ENCODE measurements around the gene NVL.
A peak's percentile ranks its signal among the peaks of the same experiment; 100 is the strongest.

Gene NVL

GRCh38 chr1:224192082-224192788 lies 137.7 kb downstream of the NVL start:
- no peak for DNase-seq

DNA sequence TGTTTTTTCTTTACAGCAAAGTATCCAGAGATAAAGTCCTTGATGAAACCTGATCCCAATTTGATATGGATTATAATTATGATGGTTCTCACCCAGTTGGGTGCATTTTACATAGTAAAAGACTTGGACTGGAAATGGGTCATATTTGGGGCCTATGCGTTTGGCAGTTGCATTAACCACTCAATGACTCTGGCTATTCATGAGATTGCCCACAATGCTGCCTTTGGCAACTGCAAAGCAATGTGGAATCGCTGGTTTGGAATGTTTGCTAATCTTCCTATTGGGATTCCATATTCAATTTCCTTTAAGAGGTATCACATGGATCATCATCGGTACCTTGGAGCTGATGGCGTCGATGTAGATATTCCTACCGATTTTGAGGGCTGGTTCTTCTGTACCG lies 140.4 kb downstream of the NVL start:
- DNase-seq = no peak

- DNase-seq = no peak
Observed at GRCh38 chr1:224188286-224188685, 141.7 kb downstream of the NVL start.

DNA sequence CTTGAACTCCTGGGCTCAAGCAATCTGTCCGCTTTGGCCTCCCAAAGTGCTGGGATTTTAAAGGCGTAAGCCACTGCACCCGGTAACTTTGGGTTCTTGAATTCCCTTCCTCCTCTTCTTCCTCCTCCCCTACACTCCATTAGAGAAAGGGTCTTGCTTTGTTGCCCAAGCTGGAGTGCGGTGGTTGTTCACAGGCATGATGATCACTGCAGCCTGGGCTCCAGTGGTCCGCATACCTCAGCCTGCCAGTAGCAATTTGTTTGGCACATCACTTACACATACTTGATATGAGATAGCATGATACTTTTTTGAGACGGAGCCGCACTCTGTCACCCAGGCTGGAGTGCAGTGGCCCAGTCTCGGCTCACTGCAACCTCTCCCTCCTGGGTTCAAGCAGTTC lies 144.8 kb downstream of the NVL start:
- no peak for DNase-seq

- DNase-seq = peak; percentile 85
Observed at GRCh38 chr1:224183591-224184312, 146.2 kb downstream of the NVL start.

DNA sequence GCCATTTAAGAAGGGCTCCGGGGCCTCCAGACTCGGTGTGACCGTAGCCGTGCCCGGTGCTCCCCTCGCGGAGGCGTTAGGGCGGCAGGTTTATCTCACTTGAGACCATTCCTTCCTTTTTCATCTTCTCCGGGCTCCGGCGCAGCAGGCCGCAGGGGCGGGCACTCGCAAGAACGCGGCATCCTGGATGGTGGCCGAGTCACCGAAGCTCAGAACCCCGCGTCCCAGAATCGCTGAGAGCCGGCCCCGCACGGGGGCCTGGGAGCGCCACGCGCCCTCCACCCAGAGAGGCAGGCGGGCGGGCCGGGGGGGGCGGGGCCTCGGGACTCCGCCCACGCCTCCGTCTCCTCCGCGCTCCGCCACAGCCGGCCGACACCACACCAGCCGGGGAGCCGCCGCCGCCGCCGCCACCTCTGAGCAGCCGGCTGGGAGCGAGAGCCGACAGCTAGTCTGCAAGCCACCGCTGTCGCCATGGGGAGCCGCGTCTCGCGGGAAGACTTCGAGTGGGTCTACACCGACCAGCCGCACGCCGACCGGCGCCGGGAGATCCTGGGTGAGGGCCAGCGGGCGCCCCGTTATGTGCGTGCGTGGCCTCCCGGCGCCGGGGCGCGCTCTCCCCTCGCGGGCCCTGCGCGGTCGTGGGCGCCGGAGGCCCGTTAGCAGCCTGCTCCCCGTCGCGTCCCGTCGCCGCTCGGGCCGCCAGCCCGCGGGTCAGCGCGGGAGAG lies 146.9 kb downstream of the NVL start, which contains the start of gene DEGS1:
DEGS1 (plus strand) TSS at position 375 of the 725 bp plus-strand sequence; CDS start at position 472, 97 bp downstream.
- DNase-seq = peak; percentile 96

- peak; percentile 37 for DNase-seq
Observed at GRCh38 chr1:224182057-224182865, 147.7 kb downstream of the NVL start.

DNA sequence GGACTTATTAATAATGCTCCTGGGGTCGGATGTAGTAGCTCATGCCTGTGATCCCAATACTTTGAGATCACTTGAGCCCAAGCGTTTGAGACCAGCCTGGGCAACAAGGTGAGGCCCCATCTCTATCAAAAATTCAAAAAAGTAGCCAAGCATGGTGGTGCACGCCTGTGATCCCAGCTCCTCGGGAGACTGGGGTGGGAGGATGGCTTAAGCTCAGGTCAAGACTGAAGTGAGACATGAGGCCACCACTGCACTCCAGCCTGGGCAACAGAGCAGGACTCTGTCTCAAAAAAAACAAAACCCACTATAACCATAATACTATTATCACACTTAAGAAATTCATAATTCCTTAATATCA lies 148.5 kb downstream of the NVL start:
- DNase-seq = no peak

- no peak for DNase-seq
Observed at GRCh38 chr1:224180783-224181452, 149.1 kb downstream of the NVL start.

DNA sequence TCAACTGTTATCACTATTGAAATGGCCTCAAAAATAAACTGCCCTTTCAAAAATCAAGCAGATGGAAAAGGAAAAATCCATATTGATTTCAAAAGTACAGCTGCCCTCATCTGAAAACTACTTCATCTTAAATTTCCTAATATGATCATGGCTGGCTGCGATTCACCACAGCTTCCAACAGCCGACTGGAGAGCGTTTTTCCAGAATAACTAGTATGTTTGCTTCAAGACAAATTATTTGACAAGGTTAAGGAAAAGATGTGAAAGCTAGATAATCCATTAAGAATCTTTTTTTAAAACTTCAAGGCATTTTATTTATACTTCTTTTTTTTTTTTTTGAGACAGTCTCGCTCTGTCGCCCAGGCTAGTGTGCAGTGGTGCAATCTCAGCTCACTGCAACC lies 151.1 kb downstream of the NVL start:
- no peak for DNase-seq

DNA sequence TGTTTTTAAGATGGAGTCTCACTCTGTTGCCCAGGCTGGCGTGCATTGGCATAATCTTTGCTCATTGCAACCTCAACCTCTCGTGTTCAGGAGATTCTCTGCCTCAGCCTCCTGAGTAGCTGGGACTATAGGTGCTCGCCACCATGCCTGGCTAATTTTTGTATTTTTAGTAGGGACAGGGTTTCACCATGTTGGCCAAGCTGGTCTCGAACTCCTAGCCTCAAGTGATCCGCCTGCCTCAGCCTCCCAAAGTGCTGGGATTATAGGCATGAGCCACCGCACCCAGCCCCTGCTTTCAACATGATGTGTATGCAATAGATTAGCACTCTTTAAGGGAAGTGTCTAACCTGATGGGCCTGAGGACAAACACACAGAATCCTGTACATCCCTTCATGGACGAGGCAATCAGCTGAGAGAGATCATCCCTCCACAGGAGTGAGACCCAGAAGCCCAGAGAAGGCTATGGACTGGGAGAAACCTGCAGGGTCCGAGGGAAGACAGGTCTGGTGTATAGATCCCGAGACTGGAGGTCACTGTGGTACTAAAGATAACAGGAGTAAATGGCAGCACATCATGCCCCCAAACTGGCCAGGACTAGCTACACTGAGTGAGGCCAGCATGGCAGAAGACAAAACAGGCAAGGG lies 152.5 kb downstream of the NVL start:
- DNase-seq = no peak

Data from NCI-H69 (cell line).